Panc1 (cell line): Measurements from ENCODE around the gene C16orf74. TPM values are rescaled to one million over a fixed set of nuclear protein-coding genes. Genes with fewer than 3 reads are reported as not detected.

Experiments used
- ATAC-seq: fragments of 200-7000 bp; cut with Tn5 transposase; 2 replicates; pipeline ENCODE4 v1.9.1; 2020; ENCODE audit warnings: mild to moderate bottlenecking, moderate library complexity
- BruUV-seq: library from RNA; stranded (reverse); fragments of 400-500 nt; replicated peaks from 2 replicates; lab custom pipeline; 2021; lab: Mats Ljungman, UMichigan
- CTCF ChIA-PET: fragments of 300-600 bp; sonication (Branson Sonifier 250); formaldehyde crosslinking; loops from one replicate; lab custom pipeline; 2022; ENCODE audit warnings: antibody characterized with exemption; lab: Charles Lee
- POLR2A ChIA-PET: fragments of 300-600 bp; sonication (Branson Sonifier 250); formaldehyde crosslinking; loops from one replicate; lab custom pipeline; 2022; ENCODE audit warnings: antibody characterized with exemption; lab: Charles Lee
- DNase-seq: peaks from one replicate; pipeline ENCODE4 v3.0.0-alpha.2; 2010; ENCODE audit warnings: low read depth, low spot score
- H3K27ac ChIP-seq: 2 replicates; pipeline ENCODE4 v1.5.1; 2011; ENCODE audit warnings: mild to moderate bottlenecking, low read length, inconsistent platforms
- H3K27me3 ChIP-seq: fragments of 200-500 bp; sonication (Bioruptor generic); 2 replicates; pipeline ENCODE4 v1.6.0; 2014; ENCODE audit warnings: low read length, inconsistent platforms; ENCODE audit not compliant: control insufficient read depth, insufficient read depth
- H3K36me3 ChIP-seq: fragments of 200-500 bp; sonication (Bioruptor generic); 2 replicates; pipeline ENCODE4 v1.5.1; 2014; ENCODE audit warnings: inconsistent platforms, mild to moderate bottlenecking, low read length, moderate library complexity; ENCODE audit not compliant: control insufficient read depth, insufficient read depth
- H3K4me1 ChIP-seq: 2 replicates; pipeline ENCODE4 v1.5.1; 2011; ENCODE audit warnings: inconsistent platforms, mild to moderate bottlenecking, low read length, moderate library complexity; ENCODE audit not compliant: control insufficient read depth, insufficient read depth
- H3K4me3 ChIP-seq, 2 experiments: 2 replicates each; pipeline ENCODE4 v1.5.1; 2011 to 2012; ENCODE audit warnings: low read depth in 2 of 2, low read length in 2 of 2, mild to moderate bottlenecking in 2 of 2, inconsistent platforms in 1 of 2, moderate library complexity in 1 of 2
- H3K9me3 ChIP-seq: fragments of 200-500 bp; sonication (Bioruptor generic); 2 replicates; pipeline ENCODE4 v1.5.1; 2014; ENCODE audit warnings: low read depth, mild to moderate bottlenecking, inconsistent platforms, low read length, moderate library complexity; ENCODE audit not compliant: control insufficient read depth, insufficient read depth
- CTCF ChIP-seq: fragments of 450-650 bp; IDR thresholded peaks from 2 replicates; pipeline ENCODE4 v1.5.1; 2017; ENCODE audit warnings: mild to moderate bottlenecking
- POLR2AphosphoS5 ChIP-seq: IDR thresholded peaks from 2 replicates; pipeline ENCODE4 v1.6.1; 2012; ENCODE audit warnings: mild to moderate bottlenecking, low read depth, low read length, moderate library complexity
- REST ChIP-seq, 2 experiments: IDR thresholded peaks; 2 replicates each; pipeline ENCODE4 v1.6.1; 2011 to 2012; ENCODE audit warnings: low read depth in 2 of 2, control low read depth in 1 of 2, low read length in 1 of 2, mild to moderate bottlenecking in 1 of 2, moderate library complexity in 1 of 2; ENCODE audit not compliant: insufficient read depth in 1 of 2
- SIN3A ChIP-seq: IDR thresholded peaks from 2 replicates; pipeline ENCODE4 v1.6.1; 2012; ENCODE audit warnings: low read depth, mild to moderate bottlenecking, low read length, moderate library complexity, borderline replicate concordance; ENCODE audit not compliant: insufficient read depth
- TCF7L2 ChIP-seq: IDR thresholded peaks from 2 replicates; pipeline ENCODE4 v1.6.1; 2011; ENCODE audit warnings: mild to moderate bottlenecking, low read depth, low read length, inconsistent platforms
- in situ Hi-C: cut with HindIII; loops from 2 replicates; pipeline ENCODE4 v1.10.0; 2016; ENCODE audit warnings: low sequenced_read_pairs, low pct_unique_long_range_greater_than_20kb
- intact Hi-C: fragments of 100-400 bp; cut with micrococcal nuclease; formaldehyde crosslinking; loops from one replicate; pipeline ENCODE4 v1.10.0; 2022; ENCODE audit not compliant: unreplicated experiment
- total RNA-seq: library from RNA; stranded (reverse); gene quantifications from one replicate; pipeline ENCODE4 v1.2.1, GENCODE V29; 2021; ENCODE audit not compliant: unreplicated experiment

C16orf74 gene
- total RNA-seq, 1 experiment from 2014 or later = 1.5 TPM

GRCh38 chr16:85690469-85691064 lies 60.3 kb downstream of the C16orf74 start:
- ATAC-seq (no peak), DNase-seq (no peak)
- Histone ChIP-seq H3K4me1 (peaks cover 6% of the 10 kb centered on the region; the same call in 1 of the 2 replicates), H3K9me3 (no peaks in the 10 kb centered on the region), H3K4me3 (no peak overlapping the region), H3K27me3 (no peaks in the 10 kb centered on the region), H3K36me3 (peaks cover 2% of the 10 kb centered on the region; the same call in 1 of the 2 replicates), H3K27ac (no peak overlapping the region)
- intact Hi-C loops = no loop called here
- ChIA-PET CTCF (no interaction called here), POLR2A (no interaction called here)
- in situ Hi-C loops = no loop called here
- BruUV-seq = no TSS peak
- no peak for TF ChIP-seq TCF7L2
- no peak for TF ChIP-seq SIN3A
- no peak for TF ChIP-seq CTCF
- TF ChIP-seq REST (IDR thresholded peaks at IDR 0.05; ENCODE audit: insufficient read depth in 1 of 2, low read depth in 2 of 2, low read length in 1 of 2) = no peak
- TF ChIP-seq POLR2AphosphoS5 = no peak

- in situ Hi-C loops = no loop called here
- intact Hi-C loops = no loop called here
- DNase-seq = no peak
- H3K27me3 ChIP-seq = no peaks in the 10 kb centered on the region
- peaks cover 2% of the 10 kb centered on the region; the same call in 1 of the 2 replicates for H3K36me3 ChIP-seq
- no peak for TF ChIP-seq CTCF
- no peak for TF ChIP-seq TCF7L2
- no peak for TF ChIP-seq POLR2AphosphoS5
- TF ChIP-seq SIN3A = no peak
- no peak for TF ChIP-seq REST (IDR thresholded peaks at IDR 0.05; ENCODE audit: insufficient read depth in 1 of 2, low read depth in 2 of 2, low read length in 1 of 2)
- H3K4me1 ChIP-seq = peaks cover 6% of the 10 kb centered on the region; the same call in 1 of the 2 replicates
- no peak overlapping the region for H3K4me3 ChIP-seq
- no TSS peak for BruUV-seq
- CTCF ChIA-PET = no interaction called here
- no peak overlapping the region for H3K27ac ChIP-seq
- POLR2A ChIA-PET = no interaction called here
- no peak for ATAC-seq
- no peaks in the 10 kb centered on the region for H3K9me3 ChIP-seq
Observed at GRCh38 chr16:85689950-85690320, 61.0 kb downstream of the C16orf74 start.
